Right cardiac atrium (tissue), 5 donors: ENCODE data around the gene NUDT9. TPM values are rescaled to one million over a fixed set of nuclear protein-coding genes. Genes with fewer than 3 reads are reported as not detected.
"Not testable (repeated sequence)": the region's sequence is repeated elsewhere in the genome, so short reads cannot be mapped to it uniquely, and the experiment has no call there.

ENCODE experiments used
- ATAC-seq, 2 donors: fragments of 200-7000 bp; cut with Tn5 transposase; one replicate each; pipeline versions ENCODE4 v1.8.0 to v1.9.1; 2020; ENCODE audit warnings: moderate library complexity in 2 of 2, mild to moderate bottlenecking in 1 of 2
- DNase-seq, 3 donors: peaks; one replicate each; pipeline ENCODE4 v3.0.0-alpha.2; 2020
- H3K27ac ChIP-seq: one replicate; pipeline ENCODE4 v1.5.1; 2013; ENCODE audit warnings: mild to moderate bottlenecking, low read length, control low read depth, moderate library complexity
- H3K27me3 ChIP-seq: one replicate; pipeline ENCODE4 v1.6.1; 2013; ENCODE audit not compliant: control insufficient read depth, insufficient read depth
- H3K4me1 ChIP-seq: one replicate; pipeline ENCODE4 v1.6.1; 2013; ENCODE audit warnings: low read length; ENCODE audit not compliant: control insufficient read depth, insufficient read depth
- H3K4me3 ChIP-seq: one replicate; pipeline ENCODE4 v1.5.1; 2013; ENCODE audit warnings: low read length, control low read depth
- H3K9me3 ChIP-seq: one replicate; pipeline ENCODE4 v1.6.1; 2013; ENCODE audit warnings: low read length; ENCODE audit not compliant: control insufficient read depth
- WGBS: extraction: QIAGEN DNeasy Blood & Tissue Kit; methylation state at CpG from one replicate; pipeline ENCODE4 v1.1.7; 2013; 5-methylcytosine and 5-hydroxymethylcytosine counted together
- intact Hi-C, 4 donors: fragments of 100-400 bp; cut with DNase I; formaldehyde crosslinking; loops; one replicate each; pipeline versions ENCODE4 v1.11.0 to v1.14.0; 2022 to 2023
- polyA plus RNA-seq: library from polyadenylated mRNA; stranded (reverse); fragments of 200-250 nt; gene quantifications from one replicate; pipeline ENCODE4 v1.2.3, GENCODE V29; 2013
- total RNA-seq, 4 donors: library from RNA; stranded (reverse); fragmentation: NEBNext Ultra II Directional; extraction: Animal tissue kit (Norgen Biotek cat#: 25700); gene quantifications; one replicate each; pipeline ENCODE4 v1.2.1, GENCODE V29; 2021
- donor health status: healthy with polysubstance abuse.
- donor health status: DM: no; HTN: yes; CAD: no.
- donor health status: DM: no; HTN: no; CAD: no.
- donor health status: DM: no; HTN: yes; CAD: no; lungs with severe emphysema.
- donor health status: DM: yes; HTN: yes; CAD: no.

Gene NUDT9
- total and polyA plus RNA-seq, 5 donors, result 27.1 to 52.8 (median 33.5) TPM

DNA sequence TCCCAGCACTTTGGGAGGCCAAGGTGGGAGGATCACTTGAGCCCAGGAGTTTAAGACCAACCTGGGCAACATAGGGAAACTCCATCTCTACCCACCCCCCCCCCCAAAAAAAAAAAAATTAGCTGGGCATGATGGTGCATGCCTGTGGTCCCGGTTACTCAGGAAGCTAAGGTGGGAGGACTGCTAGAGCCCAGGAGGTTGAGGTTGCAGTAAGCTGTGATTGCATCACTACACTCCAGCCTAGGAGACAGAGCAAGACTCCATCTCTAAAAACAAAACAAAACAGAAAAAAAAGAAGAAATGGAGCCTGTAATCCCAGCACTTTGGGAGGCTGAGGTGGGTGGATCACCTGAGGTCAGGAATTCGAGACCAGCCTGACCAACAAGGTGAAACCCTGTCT, 69.5 kb downstream of the NUDT9 start:
- H3K27me3 ChIP-seq, H3K9me3 ChIP-seq, H3K4me1 ChIP-seq, H3K27ac ChIP-seq, ATAC-seq, DNase-seq, H3K4me3 ChIP-seq, intact Hi-C loops: not testable (repeated sequence)
- 84% methylated on average over 2 of the region's 2 CpGs for WGBS

DNA sequence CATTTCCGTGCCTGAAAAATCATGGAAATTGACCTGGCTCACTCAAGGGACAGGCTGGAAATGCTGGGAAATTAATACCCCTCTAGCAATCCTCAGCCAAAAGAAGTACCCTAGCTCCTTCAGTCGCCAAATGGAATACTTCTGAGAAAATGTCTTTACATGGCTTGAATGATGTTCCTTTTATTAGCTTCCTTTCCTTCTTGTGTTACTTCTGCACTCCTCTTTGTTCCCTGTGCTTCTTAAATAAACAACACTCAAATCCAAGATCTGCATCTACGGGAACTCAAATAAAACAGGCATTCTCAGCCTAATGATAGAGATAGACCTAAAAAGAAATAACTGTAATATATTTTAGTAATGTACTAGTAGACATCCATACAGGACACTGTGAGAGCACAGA, 70.7 kb downstream of the NUDT9 start:
- WGBS, result 74% methylated on average over 3 of the region's 3 CpGs
- H3K27me3 ChIP-seq, result no peaks in the 10 kb centered on the region
- ATAC-seq, result no peak
- no peak for DNase-seq
- H3K4me1 ChIP-seq, result peaks cover 5% of the 10 kb centered on the region
- no peaks in the 10 kb centered on the region for H3K9me3 ChIP-seq
- H3K4me3 ChIP-seq, result no peak overlapping the region
- intact Hi-C loops, result no loop called here
- peak overlapping the region; percentile 45 for H3K27ac ChIP-seq

DNA sequence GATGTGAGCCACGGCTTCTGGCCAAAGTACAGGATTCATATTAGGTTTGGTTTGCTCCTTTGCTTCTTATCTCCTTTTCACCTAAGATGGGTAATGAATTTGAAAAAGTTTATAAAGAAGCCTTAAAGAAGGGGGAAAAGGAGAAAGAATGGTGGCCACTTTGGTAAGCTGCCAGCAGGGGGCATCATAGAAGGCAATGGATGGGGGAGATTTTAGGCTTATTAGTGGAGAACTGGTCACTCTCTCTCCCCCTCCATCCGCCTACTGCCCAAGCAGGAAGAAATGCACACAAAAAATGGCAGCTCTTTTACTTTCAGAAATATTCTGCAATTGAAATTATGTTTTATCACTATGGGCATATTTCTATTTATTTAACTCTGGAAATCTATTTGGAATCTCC, 74.8 kb downstream of the NUDT9 start:
- DNase-seq, result peak in 1 of 3 donors; percentile 45
- Histone ChIP-seq H3K27ac (no peak overlapping the region), H3K27me3 (no peaks in the 10 kb centered on the region), H3K4me1 (peaks cover 7% of the 10 kb centered on the region), H3K4me3 (no peak overlapping the region), H3K9me3 (no peaks in the 10 kb centered on the region)
- 86% methylated on average over 2 of the region's 2 CpGs for WGBS
- ATAC-seq, result no peak
- intact Hi-C loops, result no loop called here

DNA sequence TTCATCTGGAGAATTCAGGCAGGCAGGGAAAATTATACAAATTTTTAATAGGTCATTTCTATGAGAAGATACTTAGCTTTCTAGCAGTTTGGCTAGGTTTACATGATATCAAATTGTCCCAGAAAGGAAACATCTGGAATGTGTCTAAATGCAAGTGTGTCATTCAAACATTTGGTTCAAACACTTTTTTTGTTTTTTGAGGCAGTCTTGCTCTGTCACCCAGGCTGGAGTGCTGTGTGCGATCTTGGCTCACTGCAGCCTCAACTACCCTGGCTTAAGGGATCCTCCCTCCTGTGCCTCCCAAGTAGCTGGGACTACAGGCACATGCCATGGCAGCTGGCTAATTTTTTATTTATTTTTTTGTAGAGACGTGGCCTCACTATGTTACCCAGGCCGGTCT, 75.2 kb downstream of the NUDT9 start:
- peak overlapping the region; percentile 45 for H3K27ac ChIP-seq
- ATAC-seq, result peak; percentile 35 to 47
- no peaks in the 10 kb centered on the region for H3K27me3 ChIP-seq
- H3K4me3 ChIP-seq, result no peak overlapping the region
- intact Hi-C loops, result no loop called here
- no peaks in the 10 kb centered on the region for H3K9me3 ChIP-seq
- peak in 1 of 3 donors; percentile 41 for DNase-seq
- peaks cover 7% of the 10 kb centered on the region for H3K4me1 ChIP-seq
- 76% methylated on average over 3 of the region's 3 CpGs for WGBS

DNA sequence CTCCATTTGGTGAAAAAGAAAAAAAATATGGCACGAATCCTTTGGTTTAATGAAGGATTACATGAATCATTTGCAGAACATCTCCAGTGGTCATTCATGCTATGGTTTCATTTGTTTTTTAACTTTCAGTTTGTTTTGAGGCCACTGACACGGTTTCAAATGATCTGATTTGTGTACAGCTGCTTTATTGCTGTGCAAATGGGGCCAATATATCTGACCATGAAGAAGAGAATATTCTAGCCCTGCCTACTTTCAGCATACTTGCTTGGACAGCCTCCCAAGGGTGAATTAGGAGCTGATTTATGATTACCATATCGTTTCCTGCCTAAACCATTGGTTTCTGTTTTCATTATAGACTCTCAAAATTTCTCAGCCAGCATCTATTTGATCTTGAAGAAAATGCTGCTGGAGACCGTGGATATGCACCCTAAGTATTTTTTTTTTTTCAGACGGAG, 76.1 kb downstream of the NUDT9 start:
- H3K9me3 ChIP-seq, result no peaks in the 10 kb centered on the region
- H3K27me3 ChIP-seq, result no peaks in the 10 kb centered on the region
- 37% methylated on average over 5 of the region's 5 CpGs for WGBS
- intact Hi-C loops, result no loop called here
- no peak for DNase-seq
- ATAC-seq, result peak; percentile 12 to 20
- H3K4me1 ChIP-seq, result peaks cover 3% of the 10 kb centered on the region
- H3K27ac ChIP-seq, result peak overlapping the region; percentile 52
- no peak overlapping the region for H3K4me3 ChIP-seq

DNA sequence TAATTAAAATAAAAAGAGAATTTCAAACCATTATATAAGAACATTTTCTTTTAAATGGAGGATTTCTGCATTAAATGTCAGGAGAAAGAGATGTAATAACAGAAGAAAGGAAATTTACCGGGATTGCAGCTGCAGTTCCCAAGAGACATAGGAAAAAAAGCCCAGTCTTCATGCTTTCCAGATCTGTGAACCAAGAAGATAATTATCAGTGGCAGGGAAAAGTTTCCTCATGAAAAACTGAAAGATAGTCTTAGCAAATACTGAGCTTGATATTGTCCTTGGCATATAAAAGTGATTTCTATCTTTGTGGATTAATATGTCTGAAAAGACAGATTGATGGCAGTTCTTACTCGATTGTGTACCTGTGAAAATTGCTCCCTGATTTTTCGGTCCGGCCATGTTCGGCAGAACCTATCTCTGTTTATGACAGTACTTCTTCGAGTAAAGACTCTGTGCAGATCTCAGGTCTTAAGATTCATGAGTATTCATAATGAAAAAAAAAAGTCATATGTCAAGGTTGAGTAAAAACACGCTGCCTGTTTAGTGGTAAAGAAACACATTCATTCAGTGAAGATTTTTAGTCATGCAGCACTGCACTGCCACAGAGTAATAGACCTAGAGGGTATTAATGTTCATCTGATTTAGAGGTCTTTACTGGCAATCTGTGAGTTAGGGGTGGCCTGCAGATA, 77.2 kb downstream of the NUDT9 start:
- no peaks in the 10 kb centered on the region for H3K27me3 ChIP-seq
- no peaks in the 10 kb centered on the region for H3K9me3 ChIP-seq
- intact Hi-C loops, result no loop called here
- H3K4me1 ChIP-seq, result peaks cover 2% of the 10 kb centered on the region
- DNase-seq, result no peak
- no peak overlapping the region for H3K27ac ChIP-seq
- H3K4me3 ChIP-seq, result no peak overlapping the region
- 63% methylated on average over 7 of the region's 7 CpGs for WGBS
- ATAC-seq, result no peak

DNA sequence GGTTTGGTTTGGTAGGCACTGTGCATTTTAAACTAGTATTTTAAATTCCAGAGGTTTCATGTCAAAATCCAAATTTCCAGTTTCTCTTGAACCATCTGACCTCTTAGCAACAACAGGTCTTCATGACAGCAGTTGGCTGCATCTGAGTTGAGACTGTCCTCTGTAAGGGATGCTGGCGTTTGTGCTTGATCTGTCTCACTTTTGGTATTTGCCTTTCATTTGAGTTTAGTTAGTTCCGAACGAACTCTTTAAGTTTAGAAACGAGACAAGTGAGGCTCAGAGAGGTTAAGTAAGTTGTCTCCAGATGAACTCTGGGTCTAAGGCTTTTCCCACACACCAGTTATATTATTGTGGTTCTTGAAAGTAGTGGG, 77.7 kb downstream of the NUDT9 start:
- DNase-seq (no peak), ATAC-seq (no peak)
- no peak overlapping the region for H3K27ac ChIP-seq
- 76% methylated on average over 4 of the region's 4 CpGs for WGBS
- no peaks in the 10 kb centered on the region for H3K27me3 ChIP-seq
- no peaks in the 10 kb centered on the region for H3K9me3 ChIP-seq
- H3K4me1 ChIP-seq, result peaks cover 2% of the 10 kb centered on the region
- no peak overlapping the region for H3K4me3 ChIP-seq
- intact Hi-C loops, result no loop called here

DNA sequence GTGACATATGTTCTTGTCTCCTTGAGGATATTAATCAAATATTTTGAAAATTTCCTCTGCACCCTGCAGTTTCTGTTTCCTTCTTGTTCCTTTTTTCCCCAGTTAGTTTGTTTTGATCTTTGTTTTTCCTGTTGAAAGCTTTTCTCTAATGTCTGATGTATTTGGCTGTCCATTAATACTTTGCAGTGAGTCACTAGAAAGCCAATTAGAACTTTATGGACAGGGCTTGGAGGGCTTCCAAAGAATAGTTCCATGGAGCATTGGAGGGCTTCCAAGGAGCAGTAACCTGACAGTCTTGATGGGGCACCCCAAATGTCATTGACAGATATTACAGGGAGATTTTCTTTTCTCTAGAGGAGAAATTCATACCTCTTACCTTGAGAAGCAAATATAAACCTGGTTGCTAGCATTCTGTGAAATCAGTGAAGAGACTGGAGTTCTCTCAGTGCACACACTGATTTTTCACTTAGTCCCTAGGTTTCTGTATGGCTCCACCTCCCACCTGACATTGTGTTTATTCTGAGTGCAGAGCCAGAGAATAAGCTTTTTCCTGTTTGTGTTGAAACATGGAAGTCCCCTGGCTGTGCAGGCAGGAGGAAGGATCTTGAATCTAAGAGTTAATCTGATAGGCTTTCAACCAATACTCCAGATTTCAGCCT, 80.3 kb downstream of the NUDT9 start:
- peaks cover 5% of the 10 kb centered on the region for H3K4me1 ChIP-seq
- peak; percentile 48 to 64 for ATAC-seq
- no peaks in the 10 kb centered on the region for H3K27me3 ChIP-seq

DNA sequence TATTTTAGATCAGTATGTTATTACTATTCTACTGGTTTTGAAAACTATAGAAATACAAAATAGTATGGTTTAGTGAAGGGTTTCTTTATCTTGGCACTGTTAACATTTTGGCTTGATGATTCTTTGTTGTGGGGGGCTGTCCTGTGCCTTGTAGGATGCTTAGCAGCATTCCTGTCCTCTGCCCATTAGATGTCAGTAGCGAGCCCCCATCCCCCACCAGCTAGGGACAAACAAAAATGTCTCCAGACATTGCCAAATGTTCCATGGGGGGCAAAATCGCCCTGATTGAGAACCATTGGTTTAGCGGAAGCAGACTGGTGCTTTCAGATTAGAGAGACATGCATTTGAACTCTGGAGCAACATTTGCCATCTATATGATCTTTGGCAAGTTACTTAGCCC, 83.5 kb downstream of the NUDT9 start:
- 79% methylated on average over 3 of the region's 3 CpGs for WGBS
- Histone ChIP-seq H3K9me3 (no peaks in the 10 kb centered on the region), H3K27me3 (no peaks in the 10 kb centered on the region), H3K4me3 (no peak overlapping the region), H3K4me1 (peaks cover 3% of the 10 kb centered on the region), H3K27ac (no peak overlapping the region)
- intact Hi-C loops, result no loop called here
- DNase-seq (no peak), ATAC-seq (no peak)

More for the DNA sequence above, 80.3 kb downstream of the NUDT9 start:
- H3K27ac ChIP-seq, result peak overlapping the region; percentile 32
- H3K9me3 ChIP-seq, result no peaks in the 10 kb centered on the region
- no peak for DNase-seq
- H3K4me3 ChIP-seq, result no peak overlapping the region
- intact Hi-C loops, result no loop called here

DNA sequence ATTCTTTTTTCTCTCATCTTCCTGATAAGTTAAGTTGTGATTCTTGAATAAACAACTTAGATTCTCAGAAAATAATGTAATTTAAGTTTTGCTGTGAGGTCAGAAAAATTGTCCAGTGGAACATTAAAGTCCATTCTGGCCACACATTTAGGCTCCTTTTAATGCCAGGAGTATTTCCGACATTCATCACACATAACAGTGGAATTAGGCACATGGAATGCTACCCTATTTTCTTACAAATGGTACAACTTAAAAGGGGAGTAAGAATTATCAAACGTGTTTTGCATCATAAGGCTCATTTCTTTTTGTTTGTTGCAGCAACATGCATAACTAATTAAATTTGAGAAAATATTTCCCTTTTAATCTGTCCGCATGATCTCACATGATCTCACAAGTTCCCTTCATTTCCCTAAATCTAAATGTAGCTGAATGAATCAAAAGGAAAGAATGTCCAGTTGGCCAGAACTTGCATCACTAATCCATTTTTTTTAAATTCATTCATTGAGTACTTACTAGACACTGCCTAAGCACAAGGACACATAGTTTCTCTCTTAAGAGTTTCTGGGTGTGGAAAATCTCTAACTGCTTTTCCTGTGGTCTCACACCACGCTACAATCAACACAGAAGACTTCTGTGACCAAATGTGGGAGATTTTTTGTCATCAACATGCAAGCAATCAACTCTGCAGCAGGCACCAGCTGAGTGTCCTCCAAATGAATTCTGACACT, 84.8 kb downstream of the NUDT9 start:
- ATAC-seq (peak in 1 of 2 donors; percentile 48), DNase-seq (no peak)
- H3K27me3 ChIP-seq, result no peaks in the 10 kb centered on the region
- intact Hi-C loops, result no loop called here
- 49% methylated on average over 4 of the region's 4 CpGs for WGBS
- no peak overlapping the region for H3K4me3 ChIP-seq
- no peak overlapping the region for H3K27ac ChIP-seq
- no peaks in the 10 kb centered on the region for H3K9me3 ChIP-seq
- H3K4me1 ChIP-seq, result peaks cover 3% of the 10 kb centered on the region
